Activated CD8-positive, alpha-beta memory T cell treated with anti-CD3 and anti-CD28 coated beads for 1 hour (primary cell): ENCODE data around the gene RIC8A.

ENCODE experiments used
- DNase-seq, 2 donors: peaks; one replicate each; pipeline ENCODE4 v3.0.0-alpha.2; 2020; ENCODE audit warnings: low read depth in 1 of 2; ENCODE audit errors: extremely low read depth in 1 of 2

RIC8A gene

DNA sequence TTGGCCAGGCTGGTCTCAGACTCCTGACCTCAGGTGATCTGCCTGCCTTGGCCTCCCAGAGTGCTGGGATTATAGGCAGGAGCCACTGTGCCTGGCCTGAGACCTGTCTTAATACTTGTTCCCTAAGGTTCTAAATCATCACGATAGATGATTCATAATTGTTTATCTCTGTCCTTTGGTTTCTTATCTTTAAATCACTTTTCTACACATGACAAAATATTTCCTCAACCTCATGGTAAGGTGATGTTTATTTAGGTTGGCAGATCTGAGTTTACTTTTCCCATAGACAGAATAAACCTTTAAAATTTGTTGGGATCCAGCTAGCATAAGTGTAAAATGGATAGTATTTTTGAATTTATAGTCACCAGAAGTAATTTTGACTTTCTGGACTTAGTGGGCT, 32.8 kb downstream of the RIC8A start:
- DNase-seq: no peak

DNA sequence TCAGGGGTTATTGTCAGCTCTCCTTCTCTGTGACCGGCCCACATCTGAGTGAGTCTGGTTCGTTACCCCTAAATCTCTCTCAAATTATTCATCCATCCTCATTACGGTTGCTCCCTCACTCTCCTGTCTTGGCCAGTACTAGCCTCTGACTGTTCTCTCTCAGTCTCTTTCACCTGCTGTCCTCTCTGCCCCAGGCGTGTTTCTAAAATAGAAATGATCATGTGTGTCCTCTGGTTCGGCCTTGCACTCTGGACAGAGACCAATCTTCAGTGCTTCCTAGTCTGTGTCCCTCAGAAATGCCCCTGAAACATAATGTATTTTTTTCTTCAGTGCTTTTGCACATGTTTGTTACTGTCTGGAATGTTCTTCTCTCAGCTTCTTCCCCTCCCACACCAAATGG, 34.1 kb downstream of the RIC8A start:
- DNase-seq: no peak

DNA sequence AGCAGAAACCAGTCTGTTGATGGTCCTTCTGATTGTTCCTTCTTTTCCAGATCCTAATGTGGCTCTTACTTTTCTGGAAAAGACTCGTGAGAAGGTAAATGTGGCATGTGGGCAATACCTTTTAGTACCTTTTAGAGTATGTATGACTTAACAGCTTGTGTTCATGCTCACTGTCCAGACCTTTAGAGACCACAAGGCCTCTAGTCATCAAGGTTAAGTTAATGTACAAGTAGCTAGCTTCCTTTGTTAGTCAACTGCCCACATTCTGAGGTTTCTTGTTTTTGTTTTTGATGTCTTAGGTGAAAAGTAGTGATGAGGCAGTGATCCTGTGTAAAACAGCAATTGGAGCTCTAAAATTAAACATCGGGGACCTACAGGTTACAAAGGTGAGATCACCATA, 36.9 kb downstream of the RIC8A start:
- no peak for DNase-seq

DNA sequence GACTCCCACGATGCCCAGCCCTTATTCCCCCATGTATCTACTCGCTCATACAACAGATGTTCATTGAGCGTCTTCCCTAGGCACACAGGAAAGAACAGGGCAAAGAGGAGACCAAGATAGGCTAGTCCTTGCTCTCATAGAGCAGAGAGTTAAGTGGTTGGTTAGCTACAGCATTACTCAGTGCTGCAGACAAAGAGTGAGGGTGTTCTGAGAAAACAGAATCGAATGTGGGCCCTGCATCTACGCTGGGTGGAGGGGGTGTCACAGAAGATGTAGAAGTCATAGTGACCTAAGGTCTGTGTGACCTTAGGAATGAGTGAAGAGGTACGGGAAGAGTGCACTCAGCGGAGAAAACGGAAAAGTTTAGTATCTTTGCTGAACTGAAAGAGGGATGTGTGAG, 41.6 kb downstream of the RIC8A start:
- no peak for DNase-seq

DNA sequence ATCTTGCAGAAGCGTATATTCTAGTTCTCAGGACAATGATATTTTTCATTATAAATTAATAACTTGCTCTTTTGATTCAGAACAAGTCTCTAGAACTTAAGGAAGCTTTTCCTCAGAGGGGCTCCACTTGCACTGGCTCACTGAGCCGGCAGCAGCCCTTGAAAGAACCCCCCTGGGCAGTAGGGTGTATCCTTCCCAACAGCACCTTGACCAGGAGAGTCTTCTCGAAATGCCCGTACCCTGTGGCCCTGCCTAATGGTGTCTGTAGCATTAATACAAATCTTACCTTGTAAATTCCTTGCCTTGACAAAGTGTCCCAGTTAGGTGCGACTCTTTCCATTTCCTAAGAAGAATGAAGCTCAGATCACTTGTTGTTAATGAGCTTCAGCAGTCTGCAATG, 42.8 kb downstream of the RIC8A start:
- DNase-seq: no peak

DNA sequence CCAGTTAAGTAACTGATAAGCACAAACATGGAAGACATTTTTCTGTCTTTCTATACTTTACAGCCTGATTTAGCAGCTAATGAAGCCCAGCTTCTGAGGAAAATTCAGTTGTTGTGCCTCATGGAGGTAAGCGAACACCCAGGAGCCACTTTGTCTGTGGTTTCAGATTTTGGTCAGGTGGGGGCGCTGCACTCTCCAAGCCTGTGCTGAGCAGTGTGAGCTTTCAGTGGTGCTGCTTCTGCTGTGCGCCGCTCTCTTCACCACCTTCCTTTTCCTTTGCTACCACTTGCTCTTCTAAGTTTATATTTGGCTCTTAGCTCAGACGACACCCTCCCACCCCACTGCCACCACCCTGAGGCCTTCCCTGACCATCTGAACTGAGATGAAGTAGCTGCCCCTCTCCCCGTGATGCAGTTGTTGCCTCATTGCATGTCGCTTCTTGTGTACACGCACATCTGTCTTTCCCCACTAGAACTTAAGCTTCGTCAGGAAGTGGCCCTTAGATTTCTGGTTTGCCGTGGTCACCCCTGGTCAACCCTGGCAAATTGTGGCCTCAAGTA, 43.3 kb downstream of the RIC8A start:
- DNase-seq: peak; percentile 65 to 66

DNA sequence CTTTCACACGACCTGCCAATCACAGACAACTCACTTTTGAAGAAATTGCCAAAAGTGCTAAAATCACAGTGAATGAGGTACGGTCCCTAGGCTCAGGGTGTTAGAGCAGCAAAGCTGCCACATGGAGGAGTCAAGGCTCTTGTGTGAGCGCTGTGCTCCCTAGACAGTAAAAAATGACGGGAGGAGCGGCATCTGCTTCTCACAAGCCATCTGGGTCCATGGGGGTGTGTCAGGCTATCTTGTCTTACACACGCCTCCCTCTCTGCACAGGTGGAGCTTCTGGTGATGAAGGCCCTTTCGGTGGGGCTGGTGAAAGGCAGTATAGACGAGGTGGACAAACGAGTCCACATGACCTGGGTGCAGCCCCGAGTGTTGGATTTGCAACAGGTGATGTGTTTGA, 44.0 kb downstream of the RIC8A start:
- no peak for DNase-seq

DNA sequence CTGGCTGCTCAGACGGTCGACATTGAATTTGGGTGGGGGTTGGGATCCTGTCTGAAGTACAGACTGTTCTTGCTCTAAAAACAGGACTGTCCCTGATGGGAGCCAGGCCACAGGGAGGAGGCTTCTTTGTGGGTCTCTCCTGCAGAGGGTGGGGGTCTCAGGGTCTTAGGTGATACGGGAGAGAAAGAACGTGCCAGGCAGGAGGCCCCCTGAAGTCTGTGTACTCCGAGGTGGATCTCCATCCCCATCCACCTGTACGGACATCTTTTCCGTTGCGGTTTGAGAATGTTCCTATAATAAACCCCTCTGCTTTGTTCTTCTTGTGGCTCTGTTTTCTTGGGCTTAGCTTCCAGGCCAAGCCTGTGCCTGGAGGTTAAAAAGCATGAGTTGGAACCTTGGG, 45.2 kb downstream of the RIC8A start:
- no peak for DNase-seq

DNA sequence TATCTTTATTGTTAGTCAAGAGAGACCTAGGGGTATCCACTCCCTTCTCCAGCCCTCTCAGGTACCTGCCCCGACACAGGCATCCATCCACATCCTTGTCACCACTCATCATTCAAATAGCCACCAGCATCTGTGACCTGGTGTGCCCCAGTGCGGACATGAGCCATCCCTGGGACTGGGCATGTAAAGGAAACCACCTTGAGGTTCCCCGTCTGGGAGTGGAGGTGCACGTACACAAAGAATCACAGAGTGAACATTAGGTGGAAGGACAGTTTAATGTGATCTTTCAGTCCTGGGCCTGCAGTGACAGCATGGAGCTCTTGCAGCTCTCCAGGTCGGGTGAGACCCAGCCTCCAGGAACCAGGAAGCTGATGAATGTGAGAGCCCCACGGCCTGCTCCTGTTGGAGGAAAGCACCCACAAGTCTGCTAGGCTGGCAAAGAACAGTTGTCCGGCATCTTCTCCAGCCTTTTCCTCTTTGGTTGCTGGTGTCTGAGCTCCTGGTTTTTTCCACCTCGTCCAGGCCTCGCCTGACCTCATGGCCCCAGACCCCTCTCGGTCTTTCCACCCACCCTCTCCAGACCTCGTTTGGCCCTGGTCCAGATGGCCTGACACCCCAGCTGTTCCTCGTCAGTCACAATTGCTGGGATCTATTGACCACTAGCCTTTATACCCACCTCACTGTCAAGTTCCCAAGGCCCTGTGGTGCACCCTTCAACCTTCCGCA, 45.8 kb downstream of the RIC8A start:
- DNase-seq: no peak

DNA sequence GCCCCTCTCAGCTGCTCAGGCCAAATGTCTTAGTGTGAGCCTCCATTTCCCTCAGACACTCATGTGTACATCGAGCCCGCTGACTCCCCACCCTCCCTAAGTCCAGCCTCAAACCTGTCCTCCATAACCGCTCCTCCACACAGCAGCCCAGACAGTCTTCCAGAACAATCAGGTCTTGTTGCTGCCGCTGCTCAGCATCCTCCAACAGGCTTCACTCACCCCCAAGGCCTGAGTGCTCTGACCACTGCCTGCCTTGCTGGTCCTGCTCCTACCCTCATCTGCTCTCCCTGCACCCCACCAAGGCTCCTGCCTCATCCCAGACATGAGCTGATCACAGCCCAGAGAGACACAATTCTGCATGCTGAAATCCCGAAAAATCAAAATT, 46.4 kb downstream of the RIC8A start:
- no peak for DNase-seq

DNA sequence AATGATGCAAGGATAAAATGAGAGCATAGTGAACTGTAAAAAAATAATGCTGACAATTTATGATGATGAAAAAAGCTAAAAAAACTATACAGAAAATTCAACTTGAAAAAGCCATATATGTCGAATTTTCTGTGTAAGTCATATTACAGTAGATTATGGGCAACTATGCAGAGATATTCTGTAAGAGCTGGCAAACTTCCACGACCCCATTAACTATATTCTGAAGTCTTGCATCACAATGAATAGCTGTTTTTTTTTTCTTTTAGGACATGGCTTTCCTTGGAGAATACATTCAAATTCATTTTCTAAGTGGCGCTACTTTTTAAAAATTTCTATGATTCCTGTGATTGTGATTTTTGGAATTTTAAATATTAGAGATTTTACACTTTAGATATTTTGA, 47.7 kb downstream of the RIC8A start:
- DNase-seq: no peak

DNA sequence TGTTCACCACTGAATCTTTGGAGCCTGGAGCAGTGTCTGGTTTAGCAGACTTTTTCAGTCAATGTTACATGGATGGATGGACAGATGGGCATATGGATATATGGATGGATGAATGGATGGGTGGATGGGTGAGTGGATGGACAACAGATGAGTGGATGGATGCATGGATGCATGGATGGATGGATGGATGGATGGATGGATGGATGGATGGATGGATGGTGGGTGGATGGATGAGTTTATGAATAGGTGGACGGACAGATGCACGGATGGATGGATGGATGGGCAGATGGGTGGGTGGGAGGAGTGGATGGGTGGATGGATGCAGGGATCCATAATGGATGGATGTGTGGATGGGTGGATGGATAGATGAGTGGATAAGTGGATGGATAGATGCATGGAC, 48.3 kb downstream of the RIC8A start:
- no peak for DNase-seq

DNA sequence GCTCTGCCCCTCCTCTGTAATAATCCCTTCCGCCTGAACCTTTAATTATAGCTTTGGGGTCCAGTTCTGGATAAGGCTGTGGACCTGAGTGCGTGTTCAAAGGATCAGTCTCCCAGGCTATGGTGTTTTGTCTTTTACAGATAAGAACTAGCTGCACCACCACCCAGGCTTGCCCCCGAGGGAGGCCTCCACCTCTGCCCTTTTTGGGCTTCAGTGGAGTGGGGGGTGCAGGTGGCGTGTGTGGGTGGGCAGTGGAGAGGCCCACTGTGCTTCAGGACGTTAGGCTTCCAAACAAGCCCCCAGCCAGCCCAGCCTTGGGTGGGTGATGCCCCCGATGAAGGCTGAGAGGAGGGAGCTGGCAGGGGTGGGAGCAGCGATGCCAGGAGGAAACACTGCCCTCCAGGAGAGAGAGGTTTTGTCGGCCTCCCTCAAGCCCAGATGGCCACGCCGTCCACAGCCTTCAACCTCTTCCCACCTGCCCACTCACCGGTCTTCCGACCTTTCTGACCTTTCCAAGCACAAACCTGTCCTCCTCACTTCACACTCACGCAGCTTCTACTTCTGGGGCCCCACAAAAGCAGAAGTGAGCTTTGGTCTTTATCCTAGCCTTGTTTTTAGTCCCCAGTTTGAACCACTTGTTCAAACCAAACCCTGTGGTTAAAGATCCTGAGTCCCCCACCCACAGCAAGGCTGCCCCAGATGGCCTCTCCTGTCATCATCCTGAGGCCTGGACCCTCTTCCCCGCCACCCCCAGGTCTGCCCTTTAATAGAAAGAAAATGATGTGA, 49.6 kb downstream of the RIC8A start:
- DNase-seq: no peak

DNA sequence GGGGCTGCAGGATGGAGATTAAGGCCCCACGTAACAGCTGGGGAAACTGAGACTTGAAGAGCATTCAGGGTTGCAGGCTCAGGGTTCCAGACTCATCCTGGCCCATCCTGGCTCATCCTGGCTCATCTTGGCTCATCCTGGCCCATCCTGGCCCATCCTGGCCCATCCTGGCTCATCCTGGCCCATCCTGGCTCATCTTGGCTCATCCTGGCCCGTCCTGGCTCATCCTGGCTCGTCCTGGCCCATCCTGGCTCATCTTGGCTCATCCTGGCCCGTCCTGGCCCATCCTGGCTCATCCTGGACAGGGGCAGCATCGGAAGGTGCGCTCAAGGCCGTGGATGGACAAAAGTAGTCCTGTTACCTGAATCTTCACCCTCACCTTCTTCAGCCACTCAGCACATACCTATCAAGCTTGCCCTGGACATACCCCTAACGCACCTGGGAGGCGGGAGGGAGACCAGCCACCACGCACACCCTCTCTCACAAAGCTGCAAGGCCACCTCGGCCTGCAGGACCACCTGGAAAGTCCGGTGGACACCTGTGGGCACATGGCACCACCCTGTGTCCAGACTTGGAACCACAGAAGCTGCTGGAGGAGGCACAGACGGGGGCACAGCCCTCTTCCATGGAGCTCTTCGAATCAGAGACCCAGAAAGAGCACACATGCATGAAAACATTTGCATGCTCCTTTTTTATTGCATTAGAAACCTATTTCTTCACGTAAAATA, 50.4 kb downstream of the RIC8A start:
- DNase-seq: no peak

DNA sequence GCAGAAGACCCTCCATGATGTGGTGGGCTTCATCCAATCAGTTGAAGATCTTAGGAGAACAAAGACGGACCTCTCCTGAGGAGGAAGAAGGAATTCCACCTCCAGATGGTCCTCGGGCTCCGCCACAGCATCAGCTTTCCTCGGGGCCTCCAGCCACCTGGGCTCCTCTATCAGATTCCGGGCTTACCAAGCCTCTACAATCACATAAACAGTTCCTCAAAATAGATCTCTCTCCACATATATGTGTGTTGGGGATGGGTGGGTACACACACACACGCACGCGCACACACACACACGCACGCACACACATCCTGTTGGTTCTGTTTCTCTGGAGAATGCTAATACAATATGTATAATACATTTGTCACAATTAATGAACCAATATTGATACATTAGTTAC, 51.9 kb downstream of the RIC8A start:
- no peak for DNase-seq

DNA sequence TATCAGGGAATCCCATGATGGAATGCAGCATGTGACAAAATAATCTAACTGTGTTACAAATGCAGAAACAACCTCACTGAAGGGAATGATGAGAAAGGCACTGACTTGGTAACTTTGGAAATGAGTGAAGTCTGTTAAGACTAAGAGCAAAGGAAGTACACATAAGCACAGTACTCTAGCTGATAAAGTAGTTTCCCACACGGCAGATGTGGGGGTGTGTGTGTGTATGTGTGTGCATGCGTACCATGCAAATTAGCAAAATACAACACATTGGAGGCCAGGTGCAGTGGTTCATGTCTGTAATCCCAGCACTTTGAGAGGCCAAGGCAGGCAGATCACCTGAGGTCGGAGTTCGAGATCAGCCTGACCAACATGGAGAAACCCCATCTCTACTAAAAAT, 54.1 kb downstream of the RIC8A start:
- no peak for DNase-seq
